OCI-LY7 (cell line): Measurements from ENCODE around the gene HP1BP3.

Source experiments
- CTCF ChIP-seq: fragments of 200-600 bp; sonication (generic); conservative IDR thresholded peaks from 2 replicates; pipeline ENCODE4 v1.5.1; 2014; ENCODE audit warnings: mild to moderate bottlenecking, antibody characterized with exemption, low read length, moderate library complexity, mixed read lengths
- EZH2phosphoT487 ChIP-seq: fragments of 200-600 bp; sonication (generic); IDR thresholded peaks from 2 replicates; pipeline ENCODE4 v1.6.1; 2018; ENCODE audit warnings: low read depth, borderline replicate concordance, mild to moderate bottlenecking, mixed run types, antibody characterized with exemption, low read length, moderate library complexity, mixed read lengths

GRCh38 chr1:20693623-20694022 lies 93.5 kb downstream of the HP1BP3 start:
- TF ChIP-seq CTCF (no peak), EZH2phosphoT487 (no peak)
